OCI-LY1 (cell line): Measurements from ENCODE around the gene ARFIP2.

Experiments
- EZH2 ChIP-seq: fragments of 200-600 bp; sonication (generic), shearing (Covaris generic); IDR thresholded peaks from 2 replicates; pipeline ENCODE4 v1.8.0; 2017; ENCODE audit warnings: borderline replicate concordance, mixed run types, mild to moderate bottlenecking, antibody characterized with exemption, low read length, moderate library complexity, mixed read lengths
- TF ChIP-seq, protein P1 (sequence below): fragments of 200-600 bp; sonication (generic), shearing (Covaris generic); IDR thresholded peaks from 2 replicates; pipeline ENCODE4 v1.5.1; 2017; ENCODE audit warnings: mild to moderate bottlenecking, antibody characterized with exemption, low read length, moderate library complexity, mixed read lengths

DNA sequence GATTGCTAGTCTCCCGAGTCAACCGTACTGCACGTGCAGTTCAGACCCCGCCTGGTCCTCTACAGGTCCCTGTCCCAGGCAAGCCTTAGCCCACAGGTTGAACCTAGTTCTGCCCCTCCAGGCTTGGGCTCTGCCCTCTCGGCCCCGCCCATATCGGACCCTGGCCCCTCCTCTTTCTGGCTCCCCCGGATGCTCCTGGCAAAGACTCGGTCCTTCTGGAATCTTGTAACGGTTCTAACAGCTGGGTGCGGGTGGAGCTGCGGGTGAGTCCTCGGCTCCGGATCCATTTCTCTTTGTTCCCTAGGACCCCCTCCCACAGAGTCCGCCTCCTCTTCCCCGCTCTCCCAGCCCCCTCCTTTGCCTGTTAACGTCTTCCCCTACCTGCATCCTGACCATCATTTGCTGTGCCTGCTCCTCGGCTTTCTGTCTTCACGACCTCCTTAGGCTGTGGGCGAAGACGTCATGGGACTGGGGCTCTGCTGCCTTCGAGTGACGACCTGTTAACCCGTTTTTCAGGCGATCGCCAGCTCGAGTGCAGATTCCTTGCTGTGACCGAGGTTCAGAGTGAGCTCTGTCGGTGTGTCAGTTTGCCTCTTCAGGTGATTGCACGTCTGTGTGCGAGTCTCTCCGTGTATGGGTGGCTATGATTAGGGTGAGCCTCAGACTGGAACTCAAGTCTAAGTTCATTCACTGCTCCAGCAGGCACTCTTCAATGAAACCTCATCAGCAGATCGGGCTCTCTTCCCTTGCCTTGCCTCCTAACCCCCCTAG, 16.1 kb upstream of the ARFIP2 start, which contains the start of gene DNHD1:
- TF ChIP-seq, protein P1, sequence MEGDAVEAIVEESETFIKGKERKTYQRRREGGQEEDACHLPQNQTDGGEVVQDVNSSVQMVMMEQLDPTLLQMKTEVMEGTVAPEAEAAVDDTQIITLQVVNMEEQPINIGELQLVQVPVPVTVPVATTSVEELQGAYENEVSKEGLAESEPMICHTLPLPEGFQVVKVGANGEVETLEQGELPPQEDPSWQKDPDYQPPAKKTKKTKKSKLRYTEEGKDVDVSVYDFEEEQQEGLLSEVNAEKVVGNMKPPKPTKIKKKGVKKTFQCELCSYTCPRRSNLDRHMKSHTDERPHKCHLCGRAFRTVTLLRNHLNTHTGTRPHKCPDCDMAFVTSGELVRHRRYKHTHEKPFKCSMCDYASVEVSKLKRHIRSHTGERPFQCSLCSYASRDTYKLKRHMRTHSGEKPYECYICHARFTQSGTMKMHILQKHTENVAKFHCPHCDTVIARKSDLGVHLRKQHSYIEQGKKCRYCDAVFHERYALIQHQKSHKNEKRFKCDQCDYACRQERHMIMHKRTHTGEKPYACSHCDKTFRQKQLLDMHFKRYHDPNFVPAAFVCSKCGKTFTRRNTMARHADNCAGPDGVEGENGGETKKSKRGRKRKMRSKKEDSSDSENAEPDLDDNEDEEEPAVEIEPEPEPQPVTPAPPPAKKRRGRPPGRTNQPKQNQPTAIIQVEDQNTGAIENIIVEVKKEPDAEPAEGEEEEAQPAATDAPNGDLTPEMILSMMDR: no peak
- TF ChIP-seq EZH2: no peak
